Vagina (tissue), 2 donors: Measurements from ENCODE around the gene CENPN.

Experiments used
- CTCF ChIP-seq, 3 experiments: fragments of 450-650 bp in 2 of 3; fragments of 200-600 bp in 1 of 3; sonication (generic) in 1 of 3; IDR thresholded peaks; one replicate each; pipeline ENCODE4 v1.5.1; 2017 to 2019; ENCODE audit warnings: antibody characterized with exemption in 3 of 3, mild to moderate bottlenecking in 2 of 3, moderate library complexity in 2 of 3
- POLR2A ChIP-seq, 2 donors: fragments of 450-650 bp; IDR thresholded peaks; one replicate each; pipeline ENCODE4 v1.6.1; 2017; ENCODE audit warnings: antibody characterized with exemption in 2 of 2, mild to moderate bottlenecking in 2 of 2, moderate library complexity in 2 of 2

- TF ChIP-seq CTCF (IDR thresholded peaks at IDR 0.05) (no peak), POLR2A (IDR thresholded peaks at IDR 0.05) (no peak)
These were observed 16.4 kb upstream of the CENPN start for GRCh38 chr16:80990577-80990976.
